ENCODE data around the gene C4orf36.
"Not testable (repeated sequence)": the region's sequence is repeated elsewhere in the genome, so short reads cannot be mapped to it uniquely, and the experiment has no call there.

The C4orf36 gene

GRCh38 chr4:86892636-86892960 lies 376 bp upstream of the C4orf36 start:
- 33 to 36% methylated on average over 13 of the region's 13 CpGs for WGBS, 2 experiments
- no peaks in the 10 kb centered on the region for H3K27me3 ChIP-seq (ENCODE audit: control insufficient read depth, insufficient read depth, low read length, poor library complexity, severe bottlenecking)
- no peaks in the 10 kb centered on the region for H3K9me3 ChIP-seq (ENCODE audit: control insufficient read depth, low read length)
- H3K27ac ChIP-seq (ENCODE audit: insufficient read depth, low read depth, low read length, poor library complexity, severe bottlenecking) = peak overlapping the region; percentile 80
- no peaks in the 10 kb centered on the region for H3K36me3 ChIP-seq (ENCODE audit: control insufficient read depth, insufficient read depth, low read length)
- no peaks in the 10 kb centered on the region for H3K4me1 ChIP-seq (ENCODE audit: control insufficient read depth, insufficient read depth, low read length)
- H3K4me3 ChIP-seq (ENCODE audit: insufficient read depth, low read depth, low read length) = peak overlapping the region; percentile 51

GRCh38 chr4:86890790-86891189 lies 1.4 kb downstream of the C4orf36 start:
- H3K4me3 ChIP-seq (ENCODE audit: insufficient read depth, low read depth, low read length) = no peak overlapping the region
- H3K4me1 ChIP-seq (ENCODE audit: control insufficient read depth, insufficient read depth, low read length) = no peaks in the 10 kb centered on the region
- H3K27ac ChIP-seq (ENCODE audit: insufficient read depth, low read depth, low read length, poor library complexity, severe bottlenecking) = no peak overlapping the region
- no peaks in the 10 kb centered on the region for H3K36me3 ChIP-seq (ENCODE audit: control insufficient read depth, insufficient read depth, low read length)
- H3K27me3 ChIP-seq (ENCODE audit: control insufficient read depth, insufficient read depth, low read length, poor library complexity, severe bottlenecking) = no peaks in the 10 kb centered on the region
- 88 to 89% methylated on average over 7 of the region's 7 CpGs for WGBS, 2 experiments
- no peaks in the 10 kb centered on the region for H3K9me3 ChIP-seq (ENCODE audit: control insufficient read depth, low read length)

- Histone ChIP-seq H3K27me3 (ENCODE audit: control insufficient read depth, insufficient read depth, low read length, poor library complexity, severe bottlenecking) (no peaks in the 10 kb centered on the region), H3K4me1 (ENCODE audit: control insufficient read depth, insufficient read depth, low read length) (no peaks in the 10 kb centered on the region), H3K27ac (ENCODE audit: insufficient read depth, low read depth, low read length, poor library complexity, severe bottlenecking) (no peak overlapping the region), H3K4me3 (ENCODE audit: insufficient read depth, low read depth, low read length) (no peak overlapping the region), H3K9me3 (ENCODE audit: control insufficient read depth, low read length) (peaks cover 2% of the 10 kb centered on the region), H3K36me3 (ENCODE audit: control insufficient read depth, insufficient read depth, low read length) (no peaks in the 10 kb centered on the region)
- WGBS, 2 experiments = 72 to 88% methylated on average over 1 of the region's 1 CpG
Measured at GRCh38 chr4:86879641-86880040, 12.6 kb downstream of the C4orf36 start.

DNA sequence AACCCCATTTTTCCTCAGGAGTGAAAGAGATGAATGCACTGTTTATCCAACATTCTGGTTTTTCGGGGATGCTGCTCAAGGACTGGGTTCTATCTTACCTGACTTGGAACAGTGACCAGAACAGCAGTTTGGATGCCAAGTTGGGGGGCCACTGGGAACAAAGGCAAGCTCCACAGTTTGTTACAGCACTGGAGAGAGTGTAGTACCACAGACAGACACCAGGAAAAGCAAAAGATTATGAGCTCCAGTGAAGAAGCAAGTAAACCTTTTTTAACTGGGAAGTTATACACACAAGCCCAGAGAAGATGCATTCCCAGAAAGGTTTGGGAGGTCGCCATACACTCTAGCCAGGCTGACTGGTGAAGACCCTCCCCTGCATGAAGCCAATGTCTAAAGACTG lies 13.6 kb downstream of the C4orf36 start:
- no peaks in the 10 kb centered on the region for H3K4me1 ChIP-seq (ENCODE audit: control insufficient read depth, insufficient read depth, low read length)
- no peaks in the 10 kb centered on the region for H3K27me3 ChIP-seq (ENCODE audit: control insufficient read depth, insufficient read depth, low read length, poor library complexity, severe bottlenecking)
- H3K36me3 ChIP-seq (ENCODE audit: control insufficient read depth, insufficient read depth, low read length) = no peaks in the 10 kb centered on the region
- H3K27ac ChIP-seq (ENCODE audit: insufficient read depth, low read depth, low read length, poor library complexity, severe bottlenecking) = no peak overlapping the region
- H3K4me3 ChIP-seq (ENCODE audit: insufficient read depth, low read depth, low read length) = no peak overlapping the region
- 95% methylated on average over 2 of the region's 2 CpGs for WGBS, 2 experiments
- H3K9me3 ChIP-seq (ENCODE audit: control insufficient read depth, low read length) = peaks cover 2% of the 10 kb centered on the region

DNA sequence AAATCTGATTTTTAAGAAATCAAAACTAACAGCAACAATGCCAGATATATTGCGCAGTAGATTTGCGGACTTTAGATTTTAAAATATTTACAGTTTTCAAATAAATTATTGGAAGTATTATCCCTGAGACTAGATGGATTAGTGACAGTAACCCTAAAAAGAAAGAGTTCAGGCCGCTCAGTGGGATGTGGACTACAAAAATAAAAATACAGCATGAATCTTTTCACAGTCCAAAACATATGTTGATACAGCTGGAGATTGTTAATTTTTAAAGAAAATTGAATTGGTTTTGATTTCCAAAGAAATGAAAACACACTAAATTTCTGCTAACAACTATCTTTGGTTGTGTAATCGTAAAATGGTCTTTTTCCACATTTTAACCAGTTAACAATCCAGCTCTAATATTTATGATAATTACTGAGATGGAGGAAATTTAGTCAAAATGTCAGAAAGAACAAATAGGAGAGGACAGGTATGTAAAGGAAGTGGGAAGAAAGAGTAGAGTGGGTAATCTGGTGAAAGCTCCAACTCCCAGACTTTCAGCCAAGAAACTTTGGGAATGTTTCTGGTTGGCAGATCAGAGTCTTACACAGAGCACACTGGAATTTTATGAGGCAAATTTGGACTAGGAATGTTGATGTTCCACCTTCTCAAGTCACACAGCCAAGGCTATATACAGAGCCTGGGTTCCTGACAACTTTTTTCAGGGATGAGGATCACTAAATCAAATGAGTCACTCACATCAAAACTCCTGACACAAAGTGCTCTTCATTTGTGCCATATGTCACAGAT lies 15.1 kb downstream of the C4orf36 start:
- Histone ChIP-seq H3K9me3 (ENCODE audit: control insufficient read depth, low read length) (peaks cover 2% of the 10 kb centered on the region), H3K27ac (ENCODE audit: insufficient read depth, low read depth, low read length, poor library complexity, severe bottlenecking) (no peak overlapping the region), H3K4me3 (ENCODE audit: insufficient read depth, low read depth, low read length) (no peak overlapping the region), H3K36me3 (ENCODE audit: control insufficient read depth, insufficient read depth, low read length) (no peaks in the 10 kb centered on the region), H3K27me3 (ENCODE audit: control insufficient read depth, insufficient read depth, low read length, poor library complexity, severe bottlenecking) (no peaks in the 10 kb centered on the region), H3K4me1 (ENCODE audit: control insufficient read depth, insufficient read depth, low read length) (no peaks in the 10 kb centered on the region)
- WGBS, 2 experiments = 97% methylated on average over 3 of the region's 4 CpGs; no CpG with 5 or more reads in 1 of the 2 experiments

DNA sequence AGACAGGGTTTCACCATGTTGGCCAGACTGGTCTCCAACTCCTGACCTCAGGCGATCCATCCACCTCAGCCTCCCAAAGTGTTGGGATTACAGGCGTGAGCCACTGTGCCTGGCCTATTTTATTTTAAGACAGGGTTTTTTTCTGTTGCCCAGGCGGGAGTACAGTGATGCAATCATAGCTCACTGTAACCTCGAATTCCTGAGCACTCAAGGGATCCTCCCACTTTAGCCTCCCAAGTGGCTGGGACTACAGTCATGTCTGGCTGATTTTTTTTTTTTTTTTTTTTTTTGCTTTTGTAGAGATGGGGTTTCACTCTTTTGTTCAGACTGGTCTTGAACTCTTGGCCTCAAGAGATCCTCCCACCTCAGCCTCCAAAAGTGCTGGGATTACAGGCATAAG lies 16.8 kb downstream of the C4orf36 start:
- not testable (repeated sequence) for H3K27ac ChIP-seq (ENCODE audit: insufficient read depth, low read depth, low read length, poor library complexity, severe bottlenecking); H3K27me3 ChIP-seq (ENCODE audit: control insufficient read depth, insufficient read depth, low read length, poor library complexity, severe bottlenecking); H3K9me3 ChIP-seq (ENCODE audit: control insufficient read depth, low read length); H3K36me3 ChIP-seq (ENCODE audit: control insufficient read depth, insufficient read depth, low read length); H3K4me1 ChIP-seq (ENCODE audit: control insufficient read depth, insufficient read depth, low read length); H3K4me3 ChIP-seq (ENCODE audit: insufficient read depth, low read depth, low read length)
- 94 to 95% methylated on average over 4 of the region's 4 CpGs for WGBS, 2 experiments

DNA sequence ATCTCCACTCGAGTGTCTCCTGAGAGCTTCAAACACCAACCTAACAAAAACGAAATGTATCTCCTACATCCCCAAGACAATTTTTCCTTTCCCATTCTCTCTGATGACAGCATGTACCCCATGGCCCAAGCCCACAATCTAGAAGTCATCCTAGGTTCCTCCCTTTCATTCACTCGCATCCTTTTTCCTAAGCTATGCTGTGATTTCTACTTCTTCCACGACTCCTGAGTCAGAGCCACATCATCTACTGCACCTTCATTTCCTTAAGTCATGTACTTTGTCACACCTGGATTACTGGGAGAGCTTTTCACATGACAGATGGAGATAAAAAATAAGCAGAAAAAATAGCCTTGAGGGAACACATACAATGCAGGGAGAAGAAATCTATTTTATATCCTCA lies 20.1 kb downstream of the C4orf36 start:
- Histone ChIP-seq H3K27me3 (ENCODE audit: control insufficient read depth, insufficient read depth, low read length, poor library complexity, severe bottlenecking) (no peaks in the 10 kb centered on the region), H3K4me1 (ENCODE audit: control insufficient read depth, insufficient read depth, low read length) (no peaks in the 10 kb centered on the region), H3K4me3 (ENCODE audit: insufficient read depth, low read depth, low read length) (no peak overlapping the region), H3K27ac (ENCODE audit: insufficient read depth, low read depth, low read length, poor library complexity, severe bottlenecking) (no peak overlapping the region), H3K36me3 (ENCODE audit: control insufficient read depth, insufficient read depth, low read length) (no peaks in the 10 kb centered on the region), H3K9me3 (ENCODE audit: control insufficient read depth, low read length) (no peaks in the 10 kb centered on the region)
- 87 to 91% methylated on average over 4 of the region's 4 CpGs for WGBS, 2 experiments

GRCh38 chr4:86870442-86871069 lies 21.7 kb downstream of the C4orf36 start:
- 94 to 95% methylated on average over 9 of the region's 9 CpGs for WGBS, 2 experiments
- Histone ChIP-seq H3K4me3 (ENCODE audit: insufficient read depth, low read depth, low read length) (no peak overlapping the region), H3K36me3 (ENCODE audit: control insufficient read depth, insufficient read depth, low read length) (no peaks in the 10 kb centered on the region), H3K27ac (ENCODE audit: insufficient read depth, low read depth, low read length, poor library complexity, severe bottlenecking) (no peak overlapping the region), H3K4me1 (ENCODE audit: control insufficient read depth, insufficient read depth, low read length) (no peaks in the 10 kb centered on the region), H3K27me3 (ENCODE audit: control insufficient read depth, insufficient read depth, low read length, poor library complexity, severe bottlenecking) (no peaks in the 10 kb centered on the region), H3K9me3 (ENCODE audit: control insufficient read depth, low read length) (no peaks in the 10 kb centered on the region)

GRCh38 chr4:86857341-86858052 lies 34.7 kb downstream of the C4orf36 start:
- no peak overlapping the region for H3K4me3 ChIP-seq (ENCODE audit: insufficient read depth, low read depth, low read length)
- H3K36me3 ChIP-seq (ENCODE audit: control insufficient read depth, insufficient read depth, low read length) = no peaks in the 10 kb centered on the region
- WGBS, 2 experiments = 14% methylated on average over 8 of the region's 8 CpGs
- no peaks in the 10 kb centered on the region for H3K9me3 ChIP-seq (ENCODE audit: control insufficient read depth, low read length)
- H3K27ac ChIP-seq (ENCODE audit: insufficient read depth, low read depth, low read length, poor library complexity, severe bottlenecking) = no peak overlapping the region
- no peaks in the 10 kb centered on the region for H3K27me3 ChIP-seq (ENCODE audit: control insufficient read depth, insufficient read depth, low read length, poor library complexity, severe bottlenecking)
- no peaks in the 10 kb centered on the region for H3K4me1 ChIP-seq (ENCODE audit: control insufficient read depth, insufficient read depth, low read length)

- H3K36me3 ChIP-seq (ENCODE audit: control insufficient read depth, insufficient read depth, low read length) = no peaks in the 10 kb centered on the region
- H3K9me3 ChIP-seq (ENCODE audit: control insufficient read depth, low read length) = no peaks in the 10 kb centered on the region
- H3K4me3 ChIP-seq (ENCODE audit: insufficient read depth, low read depth, low read length) = no peak overlapping the region
- H3K27ac ChIP-seq (ENCODE audit: insufficient read depth, low read depth, low read length, poor library complexity, severe bottlenecking) = no peak overlapping the region
- no peaks in the 10 kb centered on the region for H3K27me3 ChIP-seq (ENCODE audit: control insufficient read depth, insufficient read depth, low read length, poor library complexity, severe bottlenecking)
- H3K4me1 ChIP-seq (ENCODE audit: control insufficient read depth, insufficient read depth, low read length) = no peaks in the 10 kb centered on the region
- WGBS, 2 experiments = no CpG with 5 or more reads among the region's 1 CpG
Measured at GRCh38 chr4:86856896-86857295, 35.3 kb downstream of the C4orf36 start.
